ENCODE results near the gene PARVB.

GRCh38 chr22:44136786-44137185 is 112.7 kb downstream of the PARVB start:
- TF ChIP-seq CTCF (IDR thresholded peaks at IDR 0.05) (no peak), EP300 (IDR thresholded peaks at IDR 0.05) (no peak), POLR2A (IDR thresholded peaks at IDR 0.05) (no peak)
